Globus pallidus (tissue), 1 donor: ENCODE measurements around the gene EIF2S1.
"Not testable (repeated sequence)": the region's sequence is repeated elsewhere in the genome, so short reads cannot be mapped to it uniquely, and the experiment has no call there.

Experiments used
- DNase-seq: peaks from one replicate; pipeline ENCODE4 v3.0.0-alpha.2; 2015; ENCODE audit warnings: low spot score

EIF2S1 gene

DNA sequence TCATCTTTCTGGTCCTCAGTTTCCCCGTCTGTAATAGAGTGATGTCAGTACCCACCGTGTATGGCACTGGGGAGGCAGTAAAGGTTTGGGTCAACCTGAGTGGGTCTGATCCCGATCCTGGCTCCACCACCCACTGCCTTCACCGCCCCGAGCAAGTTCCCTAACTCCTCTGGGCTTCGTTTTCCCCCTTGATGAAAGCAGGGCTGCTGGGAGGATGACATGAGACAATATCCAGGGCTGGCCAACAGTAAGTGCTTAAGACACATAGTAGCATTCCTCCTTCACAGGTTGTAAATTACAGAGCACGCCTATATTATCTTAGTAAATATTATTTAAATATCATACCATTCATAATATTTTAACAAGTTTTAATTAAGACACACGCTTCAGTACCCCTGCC lies 51.2 kb downstream of the EIF2S1 start:
- no peak for DNase-seq

DNA sequence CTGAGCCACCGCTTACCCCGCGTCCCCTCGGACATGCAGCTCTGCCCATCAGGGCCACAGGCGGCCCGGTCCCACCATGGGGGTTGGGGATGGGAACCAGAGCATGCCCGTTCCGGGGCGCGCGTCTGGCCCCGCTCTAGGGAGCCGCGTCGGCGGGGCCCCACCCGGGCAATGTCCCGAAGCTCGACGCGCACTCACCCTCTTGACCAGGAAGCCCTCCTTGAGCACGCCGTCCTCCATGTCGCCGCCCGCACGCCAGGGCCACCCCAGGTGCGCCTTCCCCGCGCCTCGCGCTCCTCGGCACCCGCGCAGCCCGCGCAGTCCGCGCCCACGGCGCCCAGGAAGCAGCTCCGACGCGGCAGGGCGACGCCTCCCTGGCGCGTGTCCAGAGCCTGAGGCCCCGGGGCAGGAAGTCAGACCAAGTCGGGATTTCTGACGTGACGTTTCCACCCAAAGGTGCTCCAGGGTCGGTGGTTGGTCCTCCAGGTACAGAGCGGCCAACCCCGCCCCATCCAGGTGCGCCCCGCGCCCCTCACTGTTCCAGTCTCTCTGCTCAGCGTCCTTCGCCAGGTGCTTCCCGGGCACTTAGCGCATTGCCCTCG lies 51.8 kb downstream of the EIF2S1 start, which contains the start of gene PLEK2:
TSS of gene PLEK2 (minus strand) at position 346 of the 602 bp plus-strand sequence. CDS start at position 240, 106 bp downstream.
- no peak for DNase-seq

- DNase-seq: no peak
Measured at GRCh38 chr14:67413806-67414769, 54.0 kb downstream of the EIF2S1 start.

GRCh38 chr14:67415610-67416009 lies 55.5 kb downstream of the EIF2S1 start:
- DNase-seq: not testable (repeated sequence)

DNA sequence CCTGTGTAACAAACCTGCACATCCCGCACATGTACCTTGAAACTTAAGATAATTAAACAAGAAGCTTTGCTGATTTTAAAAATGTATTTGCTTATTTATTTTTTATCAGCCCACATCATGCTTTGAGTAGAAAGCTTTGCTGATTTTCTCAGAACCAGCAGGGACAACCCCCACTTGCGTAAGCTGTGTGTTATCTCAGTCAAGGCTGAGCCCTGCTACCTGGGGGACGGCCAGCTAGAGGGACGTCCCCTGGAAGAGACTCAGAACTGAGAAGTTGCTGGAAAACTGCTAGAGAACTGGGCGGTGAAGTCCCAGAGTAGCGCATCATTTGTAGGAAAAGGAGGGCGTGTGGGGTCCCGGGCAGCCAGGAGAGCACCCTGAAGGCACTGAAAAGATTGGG lies 56.0 kb downstream of the EIF2S1 start:
- no peak for DNase-seq

GRCh38 chr14:67416810-67417209 lies 56.7 kb downstream of the EIF2S1 start:
- no peak for DNase-seq

- no peak for DNase-seq
Measured at GRCh38 chr14:67417633-67418032, 57.5 kb downstream of the EIF2S1 start.

- DNase-seq: no peak
Measured at GRCh38 chr14:67418401-67419191, 58.5 kb downstream of the EIF2S1 start.

GRCh38 chr14:67420102-67420739 lies 60.1 kb downstream of the EIF2S1 start:
- no peak for DNase-seq

DNA sequence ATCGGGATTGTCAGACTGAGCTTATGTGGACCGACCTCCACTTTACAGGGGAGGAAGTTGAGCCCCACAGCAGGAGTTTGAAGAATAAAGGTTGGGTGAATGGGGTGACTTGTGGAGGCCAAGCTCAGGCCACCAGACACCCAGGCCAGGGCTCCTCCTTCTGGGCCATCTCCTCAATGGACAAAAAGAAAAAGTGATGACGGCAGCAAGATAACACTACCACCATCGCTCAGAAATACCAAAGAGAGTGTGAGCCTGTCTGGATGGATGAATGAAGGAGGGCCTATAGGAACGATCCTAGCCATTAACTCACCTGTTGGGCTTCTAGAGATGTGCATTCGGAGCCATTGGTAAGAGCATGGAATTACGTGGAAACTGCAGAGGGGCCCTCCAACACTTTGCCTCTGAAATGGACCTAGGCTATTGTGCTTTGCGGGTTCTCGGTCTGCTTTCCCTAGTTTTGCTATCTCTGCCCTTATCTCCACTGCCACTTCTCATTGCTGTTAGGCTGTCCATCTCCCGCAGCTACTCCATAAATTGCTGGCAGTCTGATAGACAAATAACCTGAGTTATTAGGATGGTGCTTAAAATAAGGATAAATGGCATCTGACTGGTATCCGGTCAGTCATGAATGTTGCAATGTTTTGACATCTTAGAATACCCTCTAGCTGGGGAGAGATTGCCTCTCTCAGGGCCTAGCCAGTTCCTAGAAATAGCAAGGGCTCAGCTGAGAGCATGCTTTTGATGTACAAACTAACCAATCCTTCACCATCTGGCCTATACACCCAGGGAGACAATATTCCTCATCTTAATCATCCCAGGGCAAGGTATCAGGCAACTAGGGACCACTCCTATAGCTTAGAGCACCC lies 61.5 kb downstream of the EIF2S1 start:
- no peak for DNase-seq

DNA sequence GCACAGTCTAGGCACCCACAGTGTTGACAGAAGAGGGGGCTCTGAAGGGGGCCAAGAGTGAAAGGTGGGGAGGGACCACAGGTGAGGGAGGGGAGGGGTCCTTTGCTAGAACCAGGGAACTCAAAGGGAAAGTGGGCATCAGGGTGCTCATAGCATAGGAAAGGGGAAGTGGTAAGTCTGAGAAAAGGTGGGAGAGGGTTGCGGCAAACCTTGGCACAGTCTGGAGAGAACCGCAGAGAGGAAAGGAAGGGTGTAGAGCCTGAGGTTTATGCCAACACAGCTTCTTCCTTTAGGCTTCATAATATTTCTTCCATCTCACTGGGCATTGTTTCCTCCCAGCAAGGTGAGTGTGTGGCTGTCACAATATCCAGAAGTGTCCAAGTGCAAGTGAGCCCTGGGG lies 63.3 kb downstream of the EIF2S1 start:
- DNase-seq: no peak

DNA sequence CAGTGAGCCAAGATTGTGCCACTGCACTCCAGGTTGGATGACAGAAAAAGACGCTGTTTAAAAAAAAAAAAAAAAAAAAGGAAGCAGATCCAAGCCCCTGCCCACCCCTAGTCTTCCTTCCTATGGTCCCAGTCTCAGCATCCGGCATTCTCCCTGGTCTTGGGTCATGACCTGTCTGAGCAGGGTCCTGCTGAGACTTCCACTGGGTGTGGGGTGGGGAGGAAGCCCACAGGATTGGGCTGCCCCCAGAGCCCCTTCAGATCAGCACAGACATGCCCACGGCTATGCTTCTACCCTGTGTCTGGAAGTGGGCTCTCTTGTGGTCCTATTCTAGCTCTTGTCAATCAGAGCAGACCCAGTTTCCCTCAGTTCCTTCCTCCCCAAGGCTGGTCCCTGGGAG lies 64.4 kb downstream of the EIF2S1 start:
- no peak for DNase-seq

- DNase-seq: no peak
Measured at GRCh38 chr14:67425608-67426007, 65.5 kb downstream of the EIF2S1 start.

DNA sequence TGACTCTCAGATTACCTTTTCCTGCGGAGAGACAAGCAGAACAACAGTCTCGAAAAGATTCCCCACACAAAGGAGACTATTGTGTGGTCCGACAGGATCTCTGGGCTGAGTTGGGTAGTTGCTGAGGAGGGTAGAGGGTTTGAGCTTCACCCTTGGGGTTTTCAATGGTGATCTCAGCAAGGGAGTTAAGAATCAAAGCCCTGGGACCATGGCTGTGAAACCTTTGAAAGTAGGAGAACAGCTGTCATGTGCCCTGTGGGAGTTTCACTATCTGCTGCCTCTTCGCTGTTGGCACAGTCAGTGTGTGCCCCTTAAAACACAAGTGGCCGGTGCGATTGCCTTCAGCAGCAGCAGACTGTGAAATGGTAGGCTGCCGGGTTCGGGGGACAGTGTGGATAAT lies 66.0 kb downstream of the EIF2S1 start:
- no peak for DNase-seq

DNA sequence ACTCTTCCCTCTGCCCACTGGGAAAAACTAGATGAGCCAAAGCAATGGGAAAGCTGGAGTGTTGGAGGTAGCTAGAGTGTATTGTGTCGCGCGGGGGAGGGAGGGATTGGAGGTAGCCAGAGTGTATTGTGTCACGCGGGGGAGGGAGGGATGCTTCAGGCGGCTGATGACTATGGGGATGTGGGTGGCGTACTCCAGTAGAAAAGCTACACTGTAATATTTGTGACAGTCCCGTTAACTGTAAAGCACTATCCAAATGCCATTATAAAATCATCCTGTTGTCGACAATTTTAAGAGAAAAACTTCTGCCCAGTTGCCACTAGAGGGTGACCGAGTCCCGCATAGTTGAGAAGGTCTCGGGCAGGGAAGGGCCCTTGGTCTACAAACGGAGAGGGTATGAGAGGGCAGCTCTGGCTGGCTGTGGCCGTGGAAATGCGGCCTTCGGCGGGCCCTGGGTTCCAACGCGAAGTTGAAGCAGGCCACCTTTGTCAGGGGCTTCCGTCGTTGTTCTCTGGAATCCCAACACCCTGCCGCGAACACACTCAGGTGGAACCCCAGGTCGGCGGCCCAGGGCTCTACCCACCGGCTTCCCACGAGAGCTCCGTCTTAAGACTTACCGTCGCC lies 67.0 kb downstream of the EIF2S1 start:
- peak; percentile 83 for DNase-seq

- no peak for DNase-seq
Measured at GRCh38 chr14:67428501-67429031, 68.4 kb downstream of the EIF2S1 start.

GRCh38 chr14:67429510-67430205 lies 69.5 kb downstream of the EIF2S1 start:
- DNase-seq: no peak

- DNase-seq: no peak
Measured at GRCh38 chr14:67432050-67432564, 72.0 kb downstream of the EIF2S1 start.

- DNase-seq: no peak
Measured at GRCh38 chr14:67435603-67436002, 75.5 kb downstream of the EIF2S1 start.
